GM23338 (cell line): ENCODE measurements around the gene SLC19A1. TPM values are rescaled to one million over a fixed set of nuclear protein-coding genes. Genes with fewer than 3 reads are reported as not detected.

Experiments
- ATAC-seq: fragments of 200-7000 bp; cut with Tn5 transposase; 3 replicates; pipeline ENCODE4 v1.9.1; 2020
- DNase-seq: peaks from one replicate; pipeline ENCODE4 v3.0.0-alpha.2; 2015; ENCODE audit warnings: low spot score
- H2AFZ ChIP-seq: fragments of 200-600 bp; sonication (generic); 2 replicates; pipeline ENCODE4 v1.8.0; 2016; ENCODE audit warnings: antibody characterized with exemption, mild to moderate bottlenecking, moderate library complexity
- H3F3A ChIP-seq: fragments of 200-600 bp; sonication (generic); replicated peaks from 2 replicates; pipeline ENCODE4 v1.8.0; 2017; ENCODE audit warnings: antibody characterized with exemption, mixed run types, low read depth
- H3K27ac ChIP-seq: fragments of 200-600 bp; sonication (generic); 2 replicates; pipeline ENCODE4 v1.6.1; 2016; ENCODE audit warnings: low read depth
- H3K27me3 ChIP-seq: fragments of 200-600 bp; sonication (generic); 2 replicates; pipeline ENCODE4 v1.8.0; 2016; ENCODE audit warnings: mild to moderate bottlenecking, mixed run types, moderate library complexity; ENCODE audit not compliant: insufficient read depth
- H3K36me3 ChIP-seq: fragments of 200-600 bp; sonication (generic); 2 replicates; pipeline ENCODE4 v1.8.0; 2016; ENCODE audit warnings: mild to moderate bottlenecking; ENCODE audit not compliant: insufficient read depth
- H3K4me1 ChIP-seq: fragments of 200-600 bp; sonication (generic); 2 replicates; pipeline ENCODE4 v1.8.0; 2016; ENCODE audit warnings: mild to moderate bottlenecking, moderate library complexity; ENCODE audit not compliant: insufficient read depth
- H3K4me2 ChIP-seq: fragments of 200-600 bp; sonication (generic); 2 replicates; pipeline ENCODE4 v1.7.1; 2017; ENCODE audit warnings: mixed run types
- H3K4me3 ChIP-seq: fragments of 200-600 bp; sonication (generic); 2 replicates; pipeline ENCODE4 v1.6.1; 2016; ENCODE audit warnings: mixed run types
- H3K79me2 ChIP-seq: fragments of 200-600 bp; sonication (generic); replicated peaks from 2 replicates; pipeline ENCODE4 v1.8.0; 2017; ENCODE audit warnings: mild to moderate bottlenecking; ENCODE audit not compliant: insufficient read depth
- H3K9me2 ChIP-seq: fragments of 200-600 bp; sonication (generic); 2 replicates; pipeline ENCODE4 v1.8.0; 2017; ENCODE audit not compliant: insufficient read depth
- H4K20me1 ChIP-seq: fragments of 200-600 bp; sonication (generic); replicated peaks from 2 replicates; pipeline ENCODE4 v1.8.0; 2017; ENCODE audit warnings: mild to moderate bottlenecking; ENCODE audit not compliant: insufficient read depth
- H3K27ac Mint-ChIP-seq: 2 replicates; pipeline ENCODE4 v1.8.0; 2020; ENCODE audit warnings: inconsistent platforms, mild to moderate bottlenecking, moderate library complexity, mixed read lengths
- H3K27me3 Mint-ChIP-seq: 3 replicates; pipeline ENCODE4 v1.8.0; 2022; ENCODE audit warnings: low read depth, mild to moderate bottlenecking, moderate library complexity, mixed read lengths, inconsistent platforms; ENCODE audit not compliant: insufficient read depth, poor library complexity
- H3K36me3 Mint-ChIP-seq: 3 replicates; pipeline ENCODE4 v1.8.0; 2021; ENCODE audit warnings: low read depth, mild to moderate bottlenecking, inconsistent platforms, moderate library complexity, mixed read lengths
- H3K4me1 Mint-ChIP-seq: 3 replicates; pipeline ENCODE4 v1.8.0; 2020; ENCODE audit warnings: mild to moderate bottlenecking, inconsistent platforms, mixed read lengths
- H3K4me3 Mint-ChIP-seq: 3 replicates; pipeline ENCODE4 v1.8.0; 2021; ENCODE audit warnings: moderate library complexity, mild to moderate bottlenecking, inconsistent platforms, mixed read lengths
- H3K9me3 Mint-ChIP-seq: 3 replicates; pipeline ENCODE4 v1.8.0; 2020; ENCODE audit warnings: moderate library complexity, mild to moderate bottlenecking, inconsistent platforms, mixed read lengths
- CREB1 ChIP-seq: fragments of 250-450 bp; sonication (Bioruptor Pico); IDR thresholded peaks from 2 replicates; pipeline ENCODE4 v1.5.0; 2020; ENCODE audit warnings: low read depth, mild to moderate bottlenecking, moderate library complexity
- EZH2 ChIP-seq: fragments of 200-600 bp; sonication (generic); IDR thresholded peaks from one replicate; pipeline ENCODE4 v1.8.0; 2017; ENCODE audit warnings: antibody characterized with exemption, mild to moderate bottlenecking, low read depth; ENCODE audit not compliant: unreplicated experiment
- EZH2phosphoT487 ChIP-seq: fragments of 200-600 bp; sonication (generic); IDR thresholded peaks from one replicate; pipeline ENCODE4 v1.8.1; 2018; ENCODE audit warnings: antibody characterized with exemption; ENCODE audit not compliant: unreplicated experiment
- POLR2AphosphoS5 ChIP-seq: IDR thresholded peaks from 2 replicates; pipeline ENCODE4 v1.6.1; 2016; ENCODE audit warnings: antibody characterized with exemption, low read depth
- ZNF331 ChIP-seq: fragments of 250-450 bp; sonication (Bioruptor Pico); IDR thresholded peaks from 2 replicates; pipeline ENCODE4 v1.5.0; 2020; ENCODE audit warnings: low read depth, mild to moderate bottlenecking, moderate library complexity
- polyA plus RNA-seq: library from polyadenylated mRNA; unstranded; fragments of >200 nt; fragmentation: Nextera tagmentation; extraction: Ambion mirVana; gene quantifications from 2 replicates; pipeline ENCODE4 v1.2.1, GENCODE V29; 2016
- total RNA-seq: library from RNA; depleted of rRNA; stranded (reverse); fragments of >200 nt; shearing (Covaris generic); gene quantifications from 2 replicates; pipeline ENCODE4 v1.2.3, GENCODE V29; 2014
- TF ChIP-seq, protein P1 (sequence below), 2 experiments: fragments of 200-600 bp in 1 of 2; sonication (generic) in 1 of 2; conservative IDR thresholded peaks; 2 replicates each; pipeline versions ENCODE4 v1.5.1 to v1.6.1; 2016 to 2017; ENCODE audit warnings: antibody characterized with exemption in 2 of 2, low read depth in 2 of 2, mild to moderate bottlenecking in 2 of 2, moderate library complexity in 1 of 2
- TF ChIP-seq, protein P2 (sequence below): IDR thresholded peaks from one replicate; pipeline ENCODE4 v1.6.1; 2018; ENCODE audit warnings: antibody characterized with exemption; ENCODE audit not compliant: unreplicated experiment

The SLC19A1 gene
- total and polyA plus RNA-seq, 2 experiments from 2014 or later, result 31.2 to 33.0 TPM

DNA sequence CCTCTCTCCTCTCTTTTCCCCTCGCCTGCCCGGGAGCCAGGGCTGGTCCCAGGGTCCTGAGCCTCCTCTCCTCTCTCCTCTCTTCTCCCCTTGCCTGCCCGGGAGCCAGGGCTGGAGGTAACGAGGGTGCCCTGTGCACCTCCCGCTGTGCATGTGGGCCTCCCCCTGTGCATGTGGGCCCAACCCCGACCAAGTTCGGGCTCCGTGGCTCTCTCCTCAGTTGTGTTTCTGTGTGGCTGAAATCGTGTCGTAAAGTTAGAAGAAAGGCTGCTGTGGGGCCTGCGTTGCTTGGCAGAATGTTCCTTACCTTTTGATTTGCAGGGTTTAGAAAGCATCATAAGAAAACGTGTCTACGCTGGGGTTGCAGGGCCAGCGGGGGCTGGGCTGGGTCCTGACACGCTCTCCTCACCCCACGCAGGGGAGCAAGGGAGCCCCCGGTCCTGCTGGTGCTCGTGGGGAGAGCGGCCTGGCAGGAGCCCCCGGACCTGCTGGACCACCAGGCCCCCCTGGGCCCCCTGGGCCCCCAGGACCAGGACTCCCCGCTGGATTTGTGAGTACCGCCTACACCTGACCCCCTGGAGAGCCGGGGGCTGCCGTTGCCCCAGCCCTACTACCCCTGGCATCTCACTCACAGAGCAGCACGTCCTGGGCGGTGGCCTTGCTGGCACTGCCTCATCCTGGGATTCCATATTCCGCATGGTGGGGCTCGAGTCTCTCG, 55.6 kb downstream of the SLC19A1 start (continued):
- TF ChIP-seq, protein P1, sequence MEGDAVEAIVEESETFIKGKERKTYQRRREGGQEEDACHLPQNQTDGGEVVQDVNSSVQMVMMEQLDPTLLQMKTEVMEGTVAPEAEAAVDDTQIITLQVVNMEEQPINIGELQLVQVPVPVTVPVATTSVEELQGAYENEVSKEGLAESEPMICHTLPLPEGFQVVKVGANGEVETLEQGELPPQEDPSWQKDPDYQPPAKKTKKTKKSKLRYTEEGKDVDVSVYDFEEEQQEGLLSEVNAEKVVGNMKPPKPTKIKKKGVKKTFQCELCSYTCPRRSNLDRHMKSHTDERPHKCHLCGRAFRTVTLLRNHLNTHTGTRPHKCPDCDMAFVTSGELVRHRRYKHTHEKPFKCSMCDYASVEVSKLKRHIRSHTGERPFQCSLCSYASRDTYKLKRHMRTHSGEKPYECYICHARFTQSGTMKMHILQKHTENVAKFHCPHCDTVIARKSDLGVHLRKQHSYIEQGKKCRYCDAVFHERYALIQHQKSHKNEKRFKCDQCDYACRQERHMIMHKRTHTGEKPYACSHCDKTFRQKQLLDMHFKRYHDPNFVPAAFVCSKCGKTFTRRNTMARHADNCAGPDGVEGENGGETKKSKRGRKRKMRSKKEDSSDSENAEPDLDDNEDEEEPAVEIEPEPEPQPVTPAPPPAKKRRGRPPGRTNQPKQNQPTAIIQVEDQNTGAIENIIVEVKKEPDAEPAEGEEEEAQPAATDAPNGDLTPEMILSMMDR (conservative IDR thresholded peaks at IDR 0.05; ENCODE audit: low read depth in 2 of 2), result no peak
- TF ChIP-seq CREB1 (CRISPR knock-in tag) (no peak), EZH2 (no peak), ZNF331 (CRISPR knock-in tag) (no peak), POLR2AphosphoS5 (no peak; the same call in 1 of the 2 replicates)

DNA sequence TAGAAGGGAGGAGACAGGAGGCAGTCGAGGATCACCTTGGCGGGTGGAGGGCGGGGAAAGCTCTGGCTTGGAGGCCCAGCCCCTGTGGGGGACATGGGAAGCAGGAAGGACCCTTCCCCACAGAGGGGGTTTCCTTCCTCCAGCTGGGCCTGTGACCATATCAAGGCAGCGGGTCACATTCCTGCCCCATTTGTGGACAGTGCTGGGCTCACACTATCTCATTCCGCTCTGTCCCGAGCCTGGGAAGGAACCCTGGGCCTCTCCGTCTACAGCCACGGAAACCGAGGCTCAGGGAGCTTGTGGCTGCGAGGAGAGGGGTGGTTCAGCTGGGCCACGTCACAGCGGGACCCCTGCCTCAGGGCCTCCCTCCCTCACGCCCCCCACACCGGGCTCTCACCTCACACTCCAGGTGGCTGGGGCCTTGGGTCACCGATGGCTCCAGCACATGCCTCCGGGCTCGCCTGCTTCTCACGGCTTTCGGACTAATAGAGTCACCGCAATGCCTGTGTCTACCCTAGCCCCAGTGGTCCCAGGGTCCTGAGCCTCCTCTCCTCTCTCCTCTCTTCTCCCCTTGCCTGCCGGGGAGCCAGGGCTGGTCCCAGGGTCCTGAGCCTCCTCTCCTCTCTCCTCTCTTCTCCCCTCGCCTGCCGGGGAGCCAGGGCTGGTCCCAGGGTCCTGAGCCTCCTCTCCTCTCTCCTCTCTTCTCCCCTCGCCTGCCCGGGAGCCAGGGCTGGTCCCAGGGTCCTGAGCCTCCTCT, 56.4 kb downstream of the SLC19A1 start:
- no peak overlapping the region for H3K27ac ChIP-seq
- H3K4me3 ChIP-seq, result no peak overlapping the region
- no peaks in the 10 kb centered on the region for H3K79me2 ChIP-seq
- no peak overlapping the region for H3K27ac Mint-ChIP-seq
- H3K9me2 ChIP-seq, result no peaks in the 10 kb centered on the region
- TF ChIP-seq POLR2AphosphoS5 (0 out of 2 replicates have a peak, but pooled peaks have one; percentile 18), EZH2phosphoT487 (no peak), CREB1 (CRISPR knock-in tag) (no peak)
- TF ChIP-seq, protein P2, sequence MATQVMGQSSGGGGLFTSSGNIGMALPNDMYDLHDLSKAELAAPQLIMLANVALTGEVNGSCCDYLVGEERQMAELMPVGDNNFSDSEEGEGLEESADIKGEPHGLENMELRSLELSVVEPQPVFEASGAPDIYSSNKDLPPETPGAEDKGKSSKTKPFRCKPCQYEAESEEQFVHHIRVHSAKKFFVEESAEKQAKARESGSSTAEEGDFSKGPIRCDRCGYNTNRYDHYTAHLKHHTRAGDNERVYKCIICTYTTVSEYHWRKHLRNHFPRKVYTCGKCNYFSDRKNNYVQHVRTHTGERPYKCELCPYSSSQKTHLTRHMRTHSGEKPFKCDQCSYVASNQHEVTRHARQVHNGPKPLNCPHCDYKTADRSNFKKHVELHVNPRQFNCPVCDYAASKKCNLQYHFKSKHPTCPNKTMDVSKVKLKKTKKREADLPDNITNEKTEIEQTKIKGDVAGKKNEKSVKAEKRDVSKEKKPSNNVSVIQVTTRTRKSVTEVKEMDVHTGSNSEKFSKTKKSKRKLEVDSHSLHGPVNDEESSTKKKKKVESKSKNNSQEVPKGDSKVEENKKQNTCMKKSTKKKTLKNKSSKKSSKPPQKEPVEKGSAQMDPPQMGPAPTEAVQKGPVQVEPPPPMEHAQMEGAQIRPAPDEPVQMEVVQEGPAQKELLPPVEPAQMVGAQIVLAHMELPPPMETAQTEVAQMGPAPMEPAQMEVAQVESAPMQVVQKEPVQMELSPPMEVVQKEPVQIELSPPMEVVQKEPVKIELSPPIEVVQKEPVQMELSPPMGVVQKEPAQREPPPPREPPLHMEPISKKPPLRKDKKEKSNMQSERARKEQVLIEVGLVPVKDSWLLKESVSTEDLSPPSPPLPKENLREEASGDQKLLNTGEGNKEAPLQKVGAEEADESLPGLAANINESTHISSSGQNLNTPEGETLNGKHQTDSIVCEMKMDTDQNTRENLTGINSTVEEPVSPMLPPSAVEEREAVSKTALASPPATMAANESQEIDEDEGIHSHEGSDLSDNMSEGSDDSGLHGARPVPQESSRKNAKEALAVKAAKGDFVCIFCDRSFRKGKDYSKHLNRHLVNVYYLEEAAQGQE, result no peak
- no peak for DNase-seq
- H3K4me3 Mint-ChIP-seq, result no peak overlapping the region
- ATAC-seq, result no peak
- no peaks in the 10 kb centered on the region; the same call in none of the 2 replicates for H3K36me3 ChIP-seq
- peaks cover 48% of the 10 kb centered on the region for H3K36me3 Mint-ChIP-seq
- H3K4me1 Mint-ChIP-seq, result peaks cover 21% of the 10 kb centered on the region
- H3K4me2 ChIP-seq, result no peak overlapping the region
- H3K27me3 Mint-ChIP-seq, result peaks cover 3% of the 10 kb centered on the region
- H3K27me3 ChIP-seq, result no peaks in the 10 kb centered on the region
- H3K4me1 ChIP-seq, result peaks cover 10% of the 10 kb centered on the region
- no peaks in the 10 kb centered on the region for H3K9me3 Mint-ChIP-seq
- H4K20me1 ChIP-seq, result no peaks in the 10 kb centered on the region; the same call in none of the 2 replicates
- peaks cover 7% of the 10 kb centered on the region for H3F3A ChIP-seq
- no peak overlapping the region for H2AFZ ChIP-seq
